Left hindlimb (tissue), 1 donor: ENCODE results near the gene TOB1.
A peak's percentile ranks its signal among the peaks of the same experiment; 100 is the strongest.

Source experiments
- DNase-seq: peaks from one replicate; pipeline ENCODE4 v3.0.0-alpha.2; 2018

TOB1 gene

DNA sequence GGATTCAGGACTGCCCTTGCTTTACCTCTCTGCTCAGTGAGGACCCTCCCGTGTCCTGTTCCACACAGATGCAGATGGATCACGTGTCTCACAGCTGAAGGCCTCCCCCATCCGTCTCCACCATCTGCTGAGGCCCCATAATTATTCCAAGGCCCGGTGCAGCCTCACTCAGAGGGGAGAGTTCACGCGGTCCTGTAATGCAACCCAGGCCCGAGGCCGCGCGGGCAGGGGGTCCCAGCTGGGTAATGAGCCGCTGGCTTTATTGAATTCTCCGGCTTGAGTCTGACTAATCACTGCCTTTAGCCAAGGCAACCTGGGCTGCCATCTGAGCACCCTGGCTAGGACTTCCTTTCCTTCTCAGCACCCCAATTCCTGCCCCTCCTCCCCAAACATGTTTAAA is 35.2 kb downstream of the TOB1 start:
- DNase-seq, result peak; percentile 79

DNA sequence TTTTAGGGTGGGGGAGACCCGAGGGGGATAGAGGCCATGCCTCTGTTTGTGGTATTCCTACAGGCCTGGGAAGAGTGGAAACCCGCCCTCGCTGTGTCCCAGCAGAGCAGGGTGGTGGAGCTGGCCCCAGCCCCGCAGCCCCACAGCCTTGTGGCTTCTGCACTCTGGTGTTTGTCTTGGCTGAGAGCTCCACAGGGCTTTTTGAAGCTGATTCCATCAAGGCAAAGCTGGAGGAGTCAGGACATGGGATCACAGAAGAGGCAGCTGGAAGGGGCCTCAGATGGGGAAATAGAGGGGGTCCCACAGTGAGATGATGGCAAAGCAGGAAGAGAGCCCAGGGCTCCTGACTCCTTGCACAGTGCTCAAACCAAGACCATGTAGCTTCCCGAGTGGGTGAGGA is 35.8 kb downstream of the TOB1 start:
- peak; percentile 74 for DNase-seq

DNA sequence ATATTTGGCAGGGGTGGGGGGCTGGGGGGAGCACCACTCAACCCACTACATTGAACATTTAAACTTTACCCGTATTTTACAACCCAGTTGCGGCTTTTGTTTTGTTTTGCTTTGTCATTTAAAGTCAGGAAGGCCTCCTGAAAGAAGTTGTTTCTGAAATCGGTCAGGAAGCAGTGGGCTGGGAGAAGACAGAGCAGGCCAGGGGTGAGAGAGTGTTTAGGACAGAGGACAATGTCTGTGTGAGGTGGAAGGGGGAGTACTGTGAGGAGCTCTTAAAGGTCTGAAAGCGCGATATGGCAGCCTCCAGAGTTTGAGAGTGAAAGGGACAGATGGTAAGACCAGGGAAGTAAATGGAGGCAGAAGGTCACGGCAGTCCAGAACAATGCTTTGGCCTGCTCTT is 36.8 kb downstream of the TOB1 start:
- no peak for DNase-seq

DNA sequence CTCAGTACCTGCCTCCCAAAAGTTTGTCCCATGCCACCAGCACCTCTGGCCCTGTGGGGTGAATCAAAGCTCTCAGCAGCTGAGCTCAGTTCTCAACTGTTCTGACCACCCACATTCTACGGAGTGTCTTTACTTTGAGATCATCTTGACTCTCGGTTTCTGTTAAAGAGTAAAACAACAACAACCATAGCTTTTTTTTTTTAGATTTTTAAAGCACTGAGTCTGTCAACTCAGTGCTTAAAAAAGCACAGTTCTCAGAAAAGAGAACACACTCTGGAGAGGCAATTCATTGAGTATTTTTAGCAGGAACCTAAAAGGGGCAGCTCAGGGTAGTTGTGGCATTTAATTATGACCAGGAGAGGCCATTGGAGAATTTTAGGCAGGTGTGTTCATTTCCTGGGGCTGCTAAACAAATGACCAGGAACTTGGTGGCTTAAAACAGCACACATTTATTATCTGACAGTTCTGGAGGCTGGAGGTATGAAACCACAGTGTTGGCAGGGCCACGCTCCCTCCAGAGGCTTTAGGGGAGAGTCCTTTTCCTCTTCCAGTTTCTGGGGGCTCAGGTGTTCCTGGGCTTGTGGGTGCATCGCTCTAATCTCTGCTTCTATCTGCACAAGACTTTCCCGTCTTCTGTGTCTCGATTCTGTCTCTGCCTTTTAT is 37.5 kb downstream of the TOB1 start:
- DNase-seq, result no peak

DNA sequence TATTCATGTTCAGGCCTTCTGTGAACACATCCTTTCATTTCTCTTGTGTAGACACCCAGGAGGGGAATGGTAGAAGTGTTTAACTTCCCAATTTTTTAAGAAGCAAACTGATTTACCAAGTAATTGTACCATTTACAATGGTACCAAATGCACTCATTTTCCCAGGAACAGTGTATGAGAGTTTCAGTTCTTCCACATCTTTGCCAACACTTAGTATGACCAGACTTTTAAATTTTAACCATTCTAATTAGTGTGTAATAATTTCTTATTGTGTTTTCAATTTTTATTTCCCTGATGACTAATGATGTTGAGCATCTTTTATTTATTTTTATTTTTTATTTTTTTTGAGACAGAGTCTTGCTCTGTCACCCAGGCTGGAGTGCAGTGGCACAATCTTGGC is 41.0 kb downstream of the TOB1 start:
- no peak for DNase-seq

DNA sequence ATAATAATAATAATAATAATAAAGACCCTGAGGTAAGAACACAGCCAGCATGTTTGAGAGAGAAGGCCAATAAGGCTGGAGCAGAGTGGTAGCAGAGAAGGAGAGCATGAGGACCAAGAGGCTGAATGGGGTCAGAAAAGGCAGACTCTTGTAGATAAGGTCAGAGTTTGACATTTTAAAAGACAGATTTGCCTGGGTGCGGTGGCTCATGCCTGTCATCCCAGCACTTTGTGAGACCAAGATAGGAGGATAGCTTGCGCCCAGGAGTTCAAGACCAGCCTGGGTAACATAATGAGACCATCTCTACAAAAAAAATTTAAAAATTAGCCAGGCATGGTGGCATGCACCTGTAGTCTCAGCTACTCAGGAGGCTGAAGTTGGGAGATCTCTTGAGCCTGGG is 41.7 kb downstream of the TOB1 start:
- no peak for DNase-seq

DNA sequence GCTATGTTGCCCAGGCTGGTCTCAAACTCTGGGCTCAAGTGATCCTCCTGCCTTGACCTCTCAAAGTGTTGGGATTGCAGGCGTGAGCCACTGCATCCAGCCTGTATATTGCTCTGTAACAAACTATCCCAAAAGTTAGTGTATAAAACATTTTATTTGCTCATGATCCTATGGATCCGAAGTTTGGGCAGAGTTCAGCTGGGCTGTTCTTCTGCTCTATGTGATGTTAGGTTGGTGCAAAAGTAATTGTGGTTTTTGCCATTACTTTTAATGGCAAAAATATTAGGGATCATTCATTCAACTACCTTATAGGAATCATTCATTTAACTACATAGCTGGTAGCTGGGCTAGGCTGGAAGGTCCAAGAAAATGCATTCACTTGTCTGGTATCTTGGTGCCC is 43.6 kb downstream of the TOB1 start:
- DNase-seq, result no peak

DNA sequence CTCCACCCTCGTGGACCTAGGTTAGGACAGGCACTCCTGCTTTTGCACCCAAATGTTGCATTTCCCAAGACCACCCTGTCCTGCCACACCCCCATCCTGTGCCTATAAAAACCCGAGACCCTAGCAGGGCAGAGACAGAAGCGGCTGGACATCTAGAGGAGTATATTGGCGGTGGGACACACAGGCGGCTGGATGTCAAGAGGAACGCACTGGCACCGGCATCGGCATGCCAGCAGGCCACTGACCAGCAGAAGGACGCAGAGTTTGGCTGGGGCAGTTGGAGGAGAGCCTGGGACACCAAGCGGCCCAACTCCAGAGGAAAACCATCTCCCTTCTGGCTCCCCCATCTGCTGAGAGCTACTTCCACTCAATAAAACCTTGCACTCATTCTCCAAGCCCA is 45.5 kb downstream of the TOB1 start:
- peak; percentile 1 for DNase-seq

DNA sequence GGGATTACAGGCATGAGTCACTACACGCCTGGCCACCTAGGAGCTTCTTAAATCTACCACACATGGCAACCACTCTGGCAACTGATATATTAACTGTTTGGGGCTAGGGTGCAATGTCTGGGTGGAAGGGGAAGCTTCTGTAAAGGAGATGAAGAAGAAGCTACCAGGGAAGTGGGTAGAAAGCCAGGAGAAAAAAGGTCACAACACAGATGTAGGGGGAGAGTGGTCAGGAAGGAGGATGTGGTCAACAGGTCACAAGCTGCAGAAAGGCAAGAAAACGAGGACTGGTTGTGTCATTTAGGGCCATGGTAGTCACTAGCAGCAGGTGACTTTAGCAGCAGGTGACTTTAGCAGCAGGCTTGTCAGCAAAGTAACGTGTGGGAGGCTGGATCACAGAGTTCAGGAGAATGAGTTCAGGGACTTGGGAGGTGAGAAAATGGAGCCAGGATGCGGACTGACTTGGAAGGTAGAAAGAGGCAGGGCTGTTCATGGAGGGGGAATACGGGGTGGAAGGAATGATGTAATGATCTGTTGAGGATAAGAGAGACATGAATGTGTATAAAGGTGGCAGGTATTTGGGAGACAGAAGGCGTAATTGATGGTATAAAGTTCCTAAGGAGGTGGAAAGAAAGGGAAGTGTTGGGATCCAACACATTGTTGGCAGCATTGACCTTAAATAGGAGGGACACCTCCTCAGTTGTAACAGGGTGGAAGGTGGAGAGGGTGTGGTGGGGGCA is 47.1 kb downstream of the TOB1 start:
- DNase-seq, result no peak

DNA sequence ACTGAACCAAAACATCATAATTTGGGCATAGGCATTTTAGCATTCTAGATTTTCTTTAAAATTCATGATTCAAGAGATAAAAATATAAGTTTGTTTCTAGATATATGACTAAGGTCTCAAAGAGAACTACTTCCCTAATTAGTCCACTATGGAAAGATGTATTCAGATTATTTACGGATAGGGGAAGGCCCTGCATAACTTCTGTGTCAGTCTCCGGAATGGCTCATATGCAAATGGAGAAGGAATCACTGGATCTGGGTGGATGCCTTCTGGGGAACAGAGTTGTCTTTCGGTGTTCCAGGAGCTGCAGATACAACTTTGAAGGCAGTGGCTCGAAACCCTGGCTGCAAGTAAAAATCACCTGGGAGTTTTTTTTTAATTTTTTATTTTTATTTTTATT is 47.9 kb downstream of the TOB1 start:
- no peak for DNase-seq

DNA sequence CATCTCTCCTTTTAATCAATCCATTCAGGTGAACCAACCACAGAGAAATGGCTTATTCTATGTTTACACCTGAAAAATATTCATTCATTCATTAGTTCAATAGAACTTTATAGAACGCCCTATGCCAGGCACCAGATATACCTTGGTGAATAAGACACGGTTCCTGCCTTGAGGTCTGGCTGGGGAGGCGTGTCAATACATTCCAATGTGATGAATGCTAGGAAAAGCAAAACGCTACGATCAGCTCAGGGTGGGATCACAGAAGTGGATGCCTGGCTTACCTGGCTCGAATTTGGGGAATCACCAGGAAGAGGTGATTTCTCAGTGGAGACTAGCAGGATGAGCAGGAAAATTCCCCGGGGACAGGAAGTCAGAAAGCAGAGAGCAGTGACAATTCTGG is 48.3 kb downstream of the TOB1 start:
- DNase-seq, result no peak

DNA sequence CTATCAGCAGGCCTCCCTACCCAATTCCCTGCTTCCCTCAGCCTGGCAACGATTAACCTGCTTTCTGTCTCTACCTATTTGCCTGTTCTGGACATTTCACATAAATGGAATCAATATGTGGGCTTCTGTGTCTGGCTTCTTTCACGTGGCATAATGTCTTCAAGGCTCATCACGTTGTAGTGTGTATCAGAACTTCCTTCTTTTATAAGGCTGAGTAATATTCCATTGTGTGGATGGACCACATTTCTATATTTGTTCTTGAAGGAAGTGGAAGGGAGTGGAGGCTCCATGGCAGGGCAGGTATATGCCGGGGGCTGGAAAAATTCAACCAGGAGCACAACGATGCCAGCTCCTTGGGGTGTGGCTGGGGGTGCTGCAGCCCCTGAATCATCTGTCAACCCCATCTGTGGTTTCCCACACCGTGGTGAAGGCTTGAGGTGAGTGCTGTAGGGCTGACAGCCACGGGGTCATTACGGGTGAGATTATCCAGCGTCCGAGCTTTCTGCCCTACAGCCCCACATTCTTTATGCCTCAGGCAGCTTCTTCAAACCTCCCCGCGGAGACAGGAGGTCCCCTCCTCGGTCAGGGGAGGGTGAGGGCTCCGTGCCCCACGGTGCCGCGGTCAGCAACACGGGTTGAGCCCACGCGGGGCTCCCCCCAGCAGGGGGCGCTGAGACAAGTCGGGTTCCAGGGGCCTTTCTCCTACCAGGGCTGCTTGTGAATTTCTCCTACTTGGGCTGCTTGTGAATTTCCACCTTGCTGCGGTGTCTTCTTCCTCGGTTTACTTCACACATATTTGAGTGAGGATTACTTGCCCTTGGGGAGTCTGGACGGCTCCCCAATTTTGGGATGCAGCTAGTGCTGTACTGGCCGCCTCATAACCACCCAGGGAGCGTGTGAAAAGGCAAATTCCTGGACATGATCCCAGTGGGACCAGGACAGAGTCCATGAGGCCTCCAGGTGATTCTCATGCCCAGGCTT is 49.1 kb downstream of the TOB1 start:
- DNase-seq, result no peak

DNA sequence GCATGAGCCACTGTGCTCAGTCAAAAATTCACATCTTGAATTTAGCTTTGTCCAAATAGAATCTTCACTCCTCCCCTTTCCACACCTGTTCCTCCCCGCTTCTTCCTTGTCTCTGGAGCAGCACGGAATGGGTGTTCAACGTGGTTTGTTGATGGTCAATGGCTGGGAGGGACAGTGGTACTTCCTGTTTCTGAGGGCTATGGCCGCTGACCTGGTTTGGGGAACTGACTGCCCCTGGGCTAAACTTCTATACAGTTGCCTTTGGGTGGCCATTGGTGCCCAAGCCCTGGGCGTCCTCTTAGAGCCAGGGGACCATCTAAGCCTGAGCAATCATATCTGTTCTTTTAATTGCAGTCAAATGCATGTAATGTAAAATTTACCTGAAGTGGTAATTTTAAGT is 49.9 kb downstream of the TOB1 start:
- DNase-seq, result no peak

DNA sequence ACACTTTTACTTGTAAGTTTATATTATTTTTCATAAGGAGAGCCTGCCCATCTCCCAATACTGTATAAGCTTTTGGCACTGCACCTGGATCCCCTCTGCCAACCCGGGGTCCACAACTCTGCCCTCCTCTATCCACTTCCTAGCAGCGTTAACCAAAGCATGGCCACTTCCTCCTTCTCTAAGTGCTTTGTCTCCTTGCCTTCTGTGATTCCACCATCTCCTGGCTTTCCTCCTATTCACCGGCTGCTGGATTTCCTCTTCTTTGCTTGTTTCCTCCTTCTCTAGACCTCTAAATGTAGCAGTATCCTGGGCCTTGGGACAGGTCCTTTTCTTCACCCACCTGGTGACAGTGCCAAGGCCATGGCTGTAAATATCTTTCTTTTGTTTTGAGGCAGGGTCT is 50.8 kb downstream of the TOB1 start:
- DNase-seq, result no peak

DNA sequence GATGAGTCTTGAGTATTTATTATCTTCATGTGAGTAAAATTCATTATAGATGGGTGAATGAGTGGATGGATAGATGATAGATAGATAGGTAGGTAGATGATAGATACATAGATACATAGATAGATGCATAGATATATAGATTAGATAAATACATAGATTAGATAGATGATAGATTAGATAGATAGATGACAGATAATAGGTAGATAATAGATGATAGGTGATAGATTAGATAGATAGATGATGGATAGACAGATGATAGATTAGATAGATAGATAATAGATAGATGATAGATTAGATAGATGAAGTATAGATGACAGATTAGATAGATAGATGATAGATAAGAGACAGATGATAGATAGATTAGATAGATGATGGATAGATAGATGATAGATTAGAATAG is 52.6 kb downstream of the TOB1 start:
- DNase-seq, result no peak
